ENCODE data around the gene HTR2A.

GRCh38 chr13:46893221-46893740 lies 3.6 kb downstream of the HTR2A start:
- TF ChIP-seq POLR2A (IDR thresholded peaks at IDR 0.05), result no peak
- TF ChIP-seq, protein P1, sequence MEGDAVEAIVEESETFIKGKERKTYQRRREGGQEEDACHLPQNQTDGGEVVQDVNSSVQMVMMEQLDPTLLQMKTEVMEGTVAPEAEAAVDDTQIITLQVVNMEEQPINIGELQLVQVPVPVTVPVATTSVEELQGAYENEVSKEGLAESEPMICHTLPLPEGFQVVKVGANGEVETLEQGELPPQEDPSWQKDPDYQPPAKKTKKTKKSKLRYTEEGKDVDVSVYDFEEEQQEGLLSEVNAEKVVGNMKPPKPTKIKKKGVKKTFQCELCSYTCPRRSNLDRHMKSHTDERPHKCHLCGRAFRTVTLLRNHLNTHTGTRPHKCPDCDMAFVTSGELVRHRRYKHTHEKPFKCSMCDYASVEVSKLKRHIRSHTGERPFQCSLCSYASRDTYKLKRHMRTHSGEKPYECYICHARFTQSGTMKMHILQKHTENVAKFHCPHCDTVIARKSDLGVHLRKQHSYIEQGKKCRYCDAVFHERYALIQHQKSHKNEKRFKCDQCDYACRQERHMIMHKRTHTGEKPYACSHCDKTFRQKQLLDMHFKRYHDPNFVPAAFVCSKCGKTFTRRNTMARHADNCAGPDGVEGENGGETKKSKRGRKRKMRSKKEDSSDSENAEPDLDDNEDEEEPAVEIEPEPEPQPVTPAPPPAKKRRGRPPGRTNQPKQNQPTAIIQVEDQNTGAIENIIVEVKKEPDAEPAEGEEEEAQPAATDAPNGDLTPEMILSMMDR (IDR thresholded peaks at IDR 0.05), result no peak

All from testis (tissue), 2 donors.